Measurements from ENCODE around the gene WIZ.
"Not testable (repeated sequence)": the region's sequence is repeated elsewhere in the genome, so short reads cannot be mapped to it uniquely, and the experiment has no call there.

GRCh38 chr19:15411351-15411750, 38.4 kb downstream of the WIZ start:
- not testable (repeated sequence) for TF ChIP-seq USF2 (IDR thresholded peaks at IDR 0.05; ENCODE audit: low read depth, low read length); CTCF (conservative IDR thresholded peaks at IDR 0.05; ENCODE audit: low read depth, low read length)

All from IMR-90 (cell line).